HepG2 (cell line): ENCODE measurements around the gene SFMBT1. TPM values are rescaled to one million over a fixed set of nuclear protein-coding genes. Genes with fewer than 3 reads are reported as not detected.

Experiments used
- ATAC-seq: fragments of 200-7000 bp; cut with Tn5 transposase; 3 replicates; pipeline ENCODE4 v1.9.1; 2020; ENCODE audit warnings: mild to moderate bottlenecking, moderate library complexity
- BruUV-seq: library from RNA; stranded (reverse); fragments of 400-500 nt; replicated peaks from 2 replicates; lab custom pipeline; 2021; lab: Mats Ljungman, UMichigan
- CTCF ChIA-PET: fragments of 300-600 bp; formaldehyde crosslinking; extraction: SDS; loops from one replicate; lab custom pipeline; 2021; ENCODE audit warnings: low total read pairs, inconsistent platforms, low intra/inter-chr PET ratio; lab: Yijun Ruan, JAX
- POLR2A ChIA-PET: fragments of 350-600 bp; sonication (Branson Sonifier 250); formaldehyde crosslinking; loops from one replicate; lab custom pipeline; 2020; ENCODE audit warnings: antibody characterized with exemption, inconsistent platforms; lab: Yijun Ruan, JAX
- DNase-seq: peaks from one replicate; pipeline ENCODE4 v3.0.0-alpha.2; 2015; ENCODE audit warnings: low spot score
- FAIRE-seq: peaks from 3 replicates; lab custom pipeline; 2011; peaks lifted over from hg19 to GRCh38; lab: Jason Lieb, UNC
- H2AFZ ChIP-seq: one replicate; pipeline ENCODE4 v1.6.1; 2011; ENCODE audit warnings: low read length, inconsistent platforms
- H3K27ac ChIP-seq: fragments of 300-600 bp; 3 replicates; pipeline ENCODE4 v1.8.0; 2011; ENCODE audit warnings: mixed run types, mild to moderate bottlenecking, mixed read lengths, low read length, inconsistent platforms; ENCODE audit not compliant: insufficient read depth; ENCODE audit errors: extremely low read length
- H3K27me3 ChIP-seq, 2 experiments: fragments of 200-600 bp in 1 of 2; 2 replicates in 1 of 2; 3 replicates in 1 of 2; pipeline versions ENCODE4 v1.6.0 to v1.8.0; 2011; ENCODE audit warnings: low read length in 2 of 2, mild to moderate bottlenecking in 2 of 2, moderate library complexity in 2 of 2, inconsistent platforms in 1 of 2; ENCODE audit not compliant: insufficient read depth in 2 of 2, control insufficient read depth in 1 of 2
- H3K36me3 ChIP-seq, 2 experiments: fragments of 200-600 bp in 1 of 2; replicated peaks in 1 of 2; 2 replicates in 1 of 2; 3 replicates in 1 of 2; pipeline versions ENCODE4 v1.5.1 to v1.8.0; 2011; ENCODE audit warnings: low read length in 2 of 2, inconsistent platforms in 1 of 2; ENCODE audit not compliant: insufficient read depth in 2 of 2, control insufficient read depth in 1 of 2
- H3K4me1 ChIP-seq: 2 replicates; pipeline ENCODE4 v1.5.1; 2012; ENCODE audit warnings: low read length, inconsistent platforms; ENCODE audit not compliant: insufficient read depth
- H3K4me2 ChIP-seq: 2 replicates; pipeline ENCODE4 v1.6.0; 2011; ENCODE audit warnings: low read depth, low read length, inconsistent platforms
- H3K4me3 ChIP-seq, 3 experiments: fragments of 200-600 bp in 1 of 3; sonication (generic), shearing (Covaris generic) in 1 of 3; replicated peaks in 1 of 3; 2 replicates each; pipeline ENCODE4 v1.5.1; 2011 to 2016; ENCODE audit warnings: low read length in 3 of 3, inconsistent platforms in 2 of 3, low read depth in 2 of 3, mild to moderate bottlenecking in 2 of 3, control low read depth in 1 of 3, mixed read lengths in 1 of 3; ENCODE audit not compliant: insufficient read depth in 1 of 3
- H3K79me2 ChIP-seq: one replicate; pipeline ENCODE4 v1.6.1; 2011; ENCODE audit warnings: low read length, inconsistent platforms; ENCODE audit not compliant: insufficient read depth
- H3K9ac ChIP-seq: 2 replicates; pipeline ENCODE4 v1.6.0; 2011; ENCODE audit warnings: mild to moderate bottlenecking, low read depth, low read length, inconsistent platforms; ENCODE audit not compliant: insufficient read depth
- H3K9me3 ChIP-seq: 2 replicates; pipeline ENCODE4 v1.5.1; 2012; ENCODE audit warnings: mild to moderate bottlenecking, low read length
- H4K20me1 ChIP-seq: 2 replicates; pipeline ENCODE4 v1.6.0; 2011; ENCODE audit warnings: inconsistent platforms, mild to moderate bottlenecking, low read length, moderate library complexity; ENCODE audit not compliant: insufficient read depth
- ATF7-NPFF ChIP-seq: sonication (generic); formaldehyde crosslinking; IDR thresholded peaks from 2 replicates; pipeline ENCODE4 v1.8.1; 2023; ENCODE audit warnings: mild to moderate bottlenecking, low read depth, missing genetic modification reagents, moderate library complexity
- BORCS8-MEF2B ChIP-seq: sonication (generic); formaldehyde crosslinking; IDR thresholded peaks from 2 replicates; pipeline ENCODE4 v1.8.0; 2022; ENCODE audit warnings: mild to moderate bottlenecking, missing genetic modification reagents
- GPN1 ChIP-seq: sonication (generic); formaldehyde crosslinking; IDR thresholded peaks from 2 replicates; pipeline ENCODE4 v1.5.1; 2020; ENCODE audit warnings: missing genetic modification reagents, borderline replicate concordance
- MAFF ChIP-seq: IDR thresholded peaks from 2 replicates; pipeline ENCODE4 v1.6.1; 2011; ENCODE audit warnings: low read depth, low read length, improper control_type of control experiment
- MTA1 ChIP-seq: sonication (generic); formaldehyde crosslinking; IDR thresholded peaks from 2 replicates; pipeline ENCODE4 v1.4.0; 2020; ENCODE audit warnings: missing genetic modification reagents, mild to moderate bottlenecking, borderline replicate concordance
- NONO ChIP-seq, 2 experiments: fragments of 450-650 bp in 1 of 2; sonication (generic) in 1 of 2; formaldehyde crosslinking in 1 of 2; IDR thresholded peaks in 1 of 2; conservative IDR thresholded peaks in 1 of 2; 2 replicates each; pipeline versions ENCODE4 v1.6.1 to v1.8.0; 2017 to 2022; ENCODE audit warnings: mild to moderate bottlenecking in 1 of 2, missing genetic modification reagents in 1 of 2, moderate library complexity in 1 of 2
- SMAD9 ChIP-seq: sonication (generic); formaldehyde crosslinking; IDR thresholded peaks from 2 replicates; pipeline ENCODE4 v1.5.1; 2020; ENCODE audit warnings: mild to moderate bottlenecking, missing genetic modification reagents
- SP1 ChIP-seq, 2 experiments: fragments of 450-650 bp in 1 of 2; sonication (generic) in 1 of 2; formaldehyde crosslinking in 1 of 2; IDR thresholded peaks; 2 replicates each; pipeline versions ENCODE4 v1.4.0 to v1.6.1; 2016 to 2020; ENCODE audit warnings: missing genetic modification reagents in 1 of 2
- ZMYM2 ChIP-seq: sonication (generic); formaldehyde crosslinking; IDR thresholded peaks from 2 replicates; pipeline ENCODE4 v1.8.0; 2022; ENCODE audit warnings: mild to moderate bottlenecking, missing genetic modification reagents
- ZNF335 ChIP-seq: sonication (generic); formaldehyde crosslinking; IDR thresholded peaks from 2 replicates; pipeline ENCODE4 v1.4.0; 2020; ENCODE audit warnings: missing genetic modification reagents
- ZNF510 ChIP-seq: sonication (generic); formaldehyde crosslinking; IDR thresholded peaks from 2 replicates; pipeline ENCODE4 v1.4.0; 2020; ENCODE audit warnings: low read depth, mild to moderate bottlenecking, missing genetic modification reagents
- ZNF747 ChIP-seq: sonication (generic); formaldehyde crosslinking; IDR thresholded peaks from 2 replicates; pipeline ENCODE4 v1.8.1; 2023; ENCODE audit warnings: missing genetic modification reagents, mild to moderate bottlenecking, borderline replicate concordance
- ZNF749 ChIP-seq: sonication (generic); formaldehyde crosslinking; IDR thresholded peaks from 2 replicates; pipeline ENCODE4 v1.8.0; 2022; ENCODE audit warnings: mild to moderate bottlenecking, missing genetic modification reagents, moderate library complexity, borderline replicate concordance
- ZNF790 ChIP-seq: sonication (generic); formaldehyde crosslinking; IDR thresholded peaks from 2 replicates; pipeline ENCODE4 v1.8.0; 2022; ENCODE audit warnings: missing genetic modification reagents, mild to moderate bottlenecking, borderline replicate concordance
- WGBS: methylation state at CpG from one replicate; pipeline ENCODE4 v1.1.6; 2017; ENCODE audit warnings: low lambda C conversion rate; 5-methylcytosine and 5-hydroxymethylcytosine counted together
- in situ Hi-C: cut with HindIII; loops from 2 replicates; pipeline ENCODE4 v1.10.0; 2017; ENCODE audit warnings: low pct_unique_long_range_greater_than_20kb; ENCODE audit not compliant: extremely low pct_ligation_motif_present
- intact Hi-C: fragments of 100-400 bp; cut with micrococcal nuclease; formaldehyde crosslinking; loops from one replicate; pipeline ENCODE4 v1.10.0; 2022; ENCODE audit not compliant: unreplicated experiment
- polyA plus RNA-seq, 8 experiments: library from polyadenylated mRNA; depleted of rRNA in 3 of 8; stranded (reverse) in 7 of 8; unstranded in 1 of 8; fragments of >200 nt; fragmentation: Illumina TruSeq in 4 of 8; extraction: Trizol in 4 of 8; gene quantifications; 2 replicates each; pipeline versions ENCODE4 v1.2.1 to v1.2.3, GENCODE V29; 2011 to 2016; ENCODE audit warnings: low read depth in 4 of 8, missing spikeins in 1 of 8, mixed read lengths in 1 of 8; ENCODE audit not compliant: insufficient read depth in 1 of 8
- total RNA-seq, 5 experiments: library from RNA; depleted of rRNA; stranded (reverse); fragments of >200 nt; fragmentation: Illumina TruSeq; extraction: Trizol; gene quantifications; 2 replicates each; pipeline ENCODE4 v1.2.3, GENCODE V29; 2016; ENCODE audit warnings: low read depth in 1 of 5
- TF ChIP-seq, protein P1 (sequence below): sonication (generic); formaldehyde crosslinking; IDR thresholded peaks from 2 replicates; pipeline ENCODE4 v1.5.0; 2020; ENCODE audit warnings: mild to moderate bottlenecking, missing genetic modification reagents
- TF ChIP-seq, protein P2 (sequence below): sonication (generic); formaldehyde crosslinking; IDR thresholded peaks from 2 replicates; pipeline ENCODE4 v1.5.1; 2020; ENCODE audit warnings: mild to moderate bottlenecking, missing genetic modification reagents, moderate library complexity

SFMBT1 gene
- total and polyA plus RNA-seq, 2 of the 13 experiments (the other 11 are each of a cell fraction or from before 2014, with no cell fraction given), result 3.8 to 12.8 TPM

DNA sequence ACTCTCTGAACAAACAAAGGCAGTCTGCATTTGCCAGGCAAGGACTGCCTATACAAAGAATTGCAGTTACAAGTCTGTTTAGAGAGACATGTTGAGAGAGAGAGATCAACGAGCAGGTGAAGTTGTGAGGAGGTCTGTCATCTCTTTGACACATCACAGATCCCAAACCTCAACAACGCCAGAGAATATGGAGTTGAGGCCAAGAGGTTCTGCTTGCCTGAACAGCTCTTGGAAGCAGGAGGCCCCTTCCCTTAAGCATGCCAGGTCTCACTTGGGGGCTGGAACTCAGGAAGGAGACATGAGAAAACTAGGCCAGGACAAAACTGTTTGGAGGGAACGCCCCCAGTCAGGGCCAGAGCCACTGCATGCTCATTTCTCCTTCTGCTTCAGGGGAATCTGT is 188.7 kb downstream of the SFMBT1 start:
- Histone ChIP-seq H2AFZ (no peak overlapping the region), H4K20me1 (no peaks in the 10 kb centered on the region), H3K9ac (no peak overlapping the region), H3K79me2 (no peaks in the 10 kb centered on the region), H3K4me1 (no peaks in the 10 kb centered on the region), H3K4me2 (no peak overlapping the region), H3K27me3 (no peaks in the 10 kb centered on the region), H3K9me3 (no peaks in the 10 kb centered on the region), H3K27ac (no peak overlapping the region), H3K36me3 (peaks cover 0 to 1% of the 10 kb centered on the region in 2 experiments; a peak in 1 of 5 replicates), H3K4me3 (no peak overlapping the region)
- ChIA-PET CTCF (no interaction called here), POLR2A (no interaction called here)
- no TSS peak for BruUV-seq
- intact Hi-C loops (no loop called here), in situ Hi-C loops (loop anchor here (10.0 kb wide), 1 partner anchor 78 kb away; no protein-coding TSS in a partner anchor)
- DNase-seq, result no peak
- no peak for FAIRE-seq
- TF ChIP-seq ZNF790 (CRISPR knock-in tag) (no peak), SP1 (IDR thresholded peaks at IDR 0.05) (no peak), SP1 (CRISPR knock-in tag; IDR thresholded peaks at IDR 0.05) (no peak), SMAD9 (CRISPR knock-in tag) (no peak), ZNF510 (CRISPR knock-in tag) (no peak), NONO (IDR thresholded peaks at IDR 0.05) (no peak), NONO (CRISPR knock-in tag; conservative IDR thresholded peaks at IDR 0.05) (no peak), ZMYM2 (CRISPR knock-in tag) (no peak), BORCS8-MEF2B (no peak)
- ATAC-seq, result no peak
- WGBS, result 97% methylated on average over 3 of the region's 3 CpGs

GRCh38 chr3:52856666-52857065 is 189.2 kb downstream of the SFMBT1 start:
- ChIA-PET CTCF (no interaction called here), POLR2A (no interaction called here)
- no peaks in the 10 kb centered on the region for H3K79me2 ChIP-seq
- H3K4me1 ChIP-seq, result no peaks in the 10 kb centered on the region
- no peak overlapping the region for H3K27ac ChIP-seq
- no peaks in the 10 kb centered on the region for H3K9me3 ChIP-seq
- no peak for DNase-seq
- no peak overlapping the region for H3K9ac ChIP-seq
- H3K4me3 ChIP-seq, result no peak overlapping the region
- BruUV-seq, result no TSS peak
- no peak for FAIRE-seq
- no peak overlapping the region for H2AFZ ChIP-seq
- no peak overlapping the region for H3K4me2 ChIP-seq
- WGBS, result 96% methylated on average over 5 of the region's 5 CpGs
- in situ Hi-C loops, result loop anchor here (10.0 kb wide), 1 partner anchor 78 kb away; no protein-coding TSS in a partner anchor
- H3K36me3 ChIP-seq, result peaks cover 1 to 4% of the 10 kb centered on the region in 2 experiments; a peak in 2 of 5 replicates
- no peaks in the 10 kb centered on the region for H4K20me1 ChIP-seq
- intact Hi-C loops, result no loop called here
- H3K27me3 ChIP-seq, result no peaks in the 10 kb centered on the region
- ATAC-seq, result no peak
- TF ChIP-seq ZNF747 (CRISPR knock-in tag) (no peak), MTA1 (CRISPR knock-in tag) (no peak), ATF7-NPFF (CRISPR knock-in tag) (no peak), ZNF335 (CRISPR knock-in tag) (no peak), ZNF749 (CRISPR knock-in tag) (no peak), GPN1 (CRISPR knock-in tag) (no peak), MAFF (no peak)
- TF ChIP-seq, protein P1, sequence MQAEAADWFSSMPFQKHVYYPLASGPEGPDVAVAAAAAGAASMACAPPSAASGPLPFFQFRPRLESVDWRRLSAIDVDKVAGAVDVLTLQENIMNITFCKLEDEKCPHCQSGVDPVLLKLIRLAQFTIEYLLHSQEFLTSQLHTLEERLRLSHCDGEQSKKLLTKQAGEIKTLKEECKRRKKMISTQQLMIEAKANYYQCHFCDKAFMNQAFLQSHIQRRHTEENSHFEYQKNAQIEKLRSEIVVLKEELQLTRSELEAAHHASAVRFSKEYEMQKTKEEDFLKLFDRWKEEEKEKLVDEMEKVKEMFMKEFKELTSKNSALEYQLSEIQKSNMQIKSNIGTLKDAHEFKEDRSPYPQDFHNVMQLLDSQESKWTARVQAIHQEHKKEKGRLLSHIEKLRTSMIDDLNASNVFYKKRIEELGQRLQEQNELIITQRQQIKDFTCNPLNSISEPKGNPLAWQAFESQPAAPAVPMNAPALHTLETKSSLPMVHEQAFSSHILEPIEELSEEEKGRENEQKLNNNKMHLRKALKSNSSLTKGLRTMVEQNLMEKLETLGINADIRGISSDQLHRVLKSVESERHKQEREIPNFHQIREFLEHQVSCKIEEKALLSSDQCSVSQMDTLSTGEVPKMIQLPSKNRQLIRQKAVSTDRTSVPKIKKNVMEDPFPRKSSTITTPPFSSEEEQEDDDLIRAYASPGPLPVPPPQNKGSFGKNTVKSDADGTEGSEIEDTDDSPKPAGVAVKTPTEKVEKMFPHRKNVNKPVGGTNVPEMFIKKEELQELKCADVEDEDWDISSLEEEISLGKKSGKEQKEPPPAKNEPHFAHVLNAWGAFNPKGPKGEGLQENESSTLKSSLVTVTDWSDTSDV, result no peak
- TF ChIP-seq, protein P2, sequence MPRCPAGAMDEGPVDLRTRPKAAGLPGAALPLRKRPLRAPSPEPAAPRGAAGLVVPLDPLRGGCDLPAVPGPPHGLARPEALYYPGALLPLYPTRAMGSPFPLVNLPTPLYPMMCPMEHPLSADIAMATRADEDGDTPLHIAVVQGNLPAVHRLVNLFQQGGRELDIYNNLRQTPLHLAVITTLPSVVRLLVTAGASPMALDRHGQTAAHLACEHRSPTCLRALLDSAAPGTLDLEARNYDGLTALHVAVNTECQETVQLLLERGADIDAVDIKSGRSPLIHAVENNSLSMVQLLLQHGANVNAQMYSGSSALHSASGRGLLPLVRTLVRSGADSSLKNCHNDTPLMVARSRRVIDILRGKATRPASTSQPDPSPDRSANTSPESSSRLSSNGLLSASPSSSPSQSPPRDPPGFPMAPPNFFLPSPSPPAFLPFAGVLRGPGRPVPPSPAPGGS (CRISPR knock-in tag), result no peak
